SK-N-SH (cell line): ENCODE results near the gene AMDHD1. TPM values are rescaled to one million over a fixed set of nuclear protein-coding genes. Genes with fewer than 3 reads are reported as not detected.

Experiments used
- CTCF ChIA-PET: fragments of 300-600, 350-600 bp; formaldehyde crosslinking; extraction: SDS; loops from one replicate; lab custom pipeline; 2021; lab: Yijun Ruan, JAX
- POLR2A ChIA-PET: fragments of 350-600 bp; sonication (Branson Sonifier 250); formaldehyde crosslinking; extraction: SDS; loops from one replicate; lab custom pipeline; 2020; ENCODE audit warnings: antibody characterized with exemption, inconsistent platforms; lab: Yijun Ruan, JAX
- DNase-seq: peaks from one replicate; pipeline ENCODE4 v3.0.0; 2012
- H2AFZ ChIP-seq: fragments of 200-600 bp; sonication (generic); 2 replicates; pipeline ENCODE4 v1.8.1; 2016; ENCODE audit warnings: antibody characterized with exemption, mild to moderate bottlenecking, low read depth
- H3F3A ChIP-seq: fragments of 200-600 bp; sonication (generic); replicated peaks from 2 replicates; pipeline ENCODE3; 2016; ENCODE audit warnings: antibody characterized with exemption, mild to moderate bottlenecking; ENCODE audit not compliant: insufficient read depth
- H3K27ac ChIP-seq, 2 experiments: fragments of 200-500 bp in 1 of 2; fragments of 200-600 bp in 1 of 2; sonication (Bioruptor generic) in 1 of 2; sonication (generic), shearing (Covaris generic) in 1 of 2; 2 replicates each; pipeline versions ENCODE4 v1.5.1 to v1.6.1; 2014 to 2016; ENCODE audit warnings: low read depth in 2 of 2, inconsistent platforms in 1 of 2, low read length in 1 of 2, mild to moderate bottlenecking in 1 of 2, mixed read lengths in 1 of 2
- H3K27me3 ChIP-seq: fragments of 200-600 bp; sonication (generic), shearing (Covaris generic); 2 replicates; pipeline ENCODE4 v1.6.1; 2016; ENCODE audit warnings: mixed run types; ENCODE audit not compliant: insufficient read depth
- H3K36me3 ChIP-seq, 2 experiments: fragments of 200-500 bp in 1 of 2; fragments of 200-600 bp in 1 of 2; sonication (Bioruptor generic) in 1 of 2; sonication (generic) in 1 of 2; replicated peaks in 1 of 2; 2 replicates each; pipeline versions ENCODE3 to v1.5.1; 2014 to 2016; ENCODE audit warnings: low read length in 1 of 2, mild to moderate bottlenecking in 1 of 2; ENCODE audit not compliant: insufficient read depth in 2 of 2, control insufficient read depth in 1 of 2
- H3K4me1 ChIP-seq, 2 experiments: fragments of 200-500 bp in 1 of 2; fragments of 200-600 bp in 1 of 2; sonication (Bioruptor generic) in 1 of 2; sonication (generic), shearing (Covaris generic) in 1 of 2; 2 replicates each; pipeline versions ENCODE4 v1.5.1 to v1.6.1; 2014 to 2016; ENCODE audit warnings: low read depth in 1 of 2, low read length in 1 of 2, mixed run types in 1 of 2; ENCODE audit not compliant: insufficient read depth in 2 of 2, control insufficient read depth in 1 of 2
- H3K4me2 ChIP-seq: fragments of 200-600 bp; sonication (generic), shearing (Covaris generic); 2 replicates; pipeline ENCODE4 v1.6.1; 2017; ENCODE audit warnings: mixed run types
- H3K4me3 ChIP-seq, 2 experiments: fragments of 200-500 bp in 1 of 2; fragments of 200-600 bp in 1 of 2; sonication (Bioruptor generic) in 1 of 2; sonication (generic), shearing (Covaris generic) in 1 of 2; 2 replicates each; pipeline versions ENCODE4 v1.5.1 to v1.8.1; 2014 to 2016; ENCODE audit warnings: low read depth in 2 of 2, inconsistent platforms in 1 of 2, low read length in 1 of 2, mild to moderate bottlenecking in 1 of 2, mixed read lengths in 1 of 2, moderate library complexity in 1 of 2
- H3K79me2 ChIP-seq: fragments of 200-600 bp; sonication (generic); 2 replicates; pipeline ENCODE4 v1.8.1; 2017; ENCODE audit warnings: mild to moderate bottlenecking; ENCODE audit not compliant: insufficient read depth
- H3K9ac ChIP-seq: fragments of 200-600 bp; sonication (generic); 2 replicates; pipeline ENCODE4 v1.6.1; 2017; ENCODE audit warnings: mixed run types
- H3K9me2 ChIP-seq: fragments of 200-600 bp; sonication (generic); 2 replicates; pipeline ENCODE4 v1.6.1; 2017; ENCODE audit warnings: mixed run types
- H3K9me3 ChIP-seq: fragments of 200-600 bp; sonication (generic); 2 replicates; pipeline ENCODE4 v1.6.1; 2017; ENCODE audit warnings: mixed run types, mild to moderate bottlenecking, moderate library complexity
- H4K20me1 ChIP-seq: fragments of 200-600 bp; sonication (generic); 2 replicates; pipeline ENCODE4 v1.6.1; 2017; ENCODE audit warnings: mild to moderate bottlenecking, mixed run types; ENCODE audit not compliant: insufficient read depth
- CHD2 ChIP-seq: fragments of 150-350 bp; IDR thresholded peaks from 2 replicates; pipeline ENCODE4 v1.6.1; 2018; ENCODE audit warnings: low read length; ENCODE audit not compliant: partially characterized antibody
- ELF1 ChIP-seq: IDR thresholded peaks from 2 replicates; pipeline ENCODE4 v1.4.0; 2012
- EP300 ChIP-seq, 2 experiments: IDR thresholded peaks; 2 replicates each; pipeline versions ENCODE4 v1.4.0 to v1.6.1; 2012; ENCODE audit warnings: borderline replicate concordance in 1 of 2, low read depth in 1 of 2, low read length in 1 of 2
- FOXJ3 ChIP-seq: sonication (generic); formaldehyde crosslinking; IDR thresholded peaks from 2 replicates; pipeline ENCODE4 v1.5.1; 2020; ENCODE audit warnings: mild to moderate bottlenecking, missing genetic modification reagents
- GABPA ChIP-seq: IDR thresholded peaks from 2 replicates; pipeline ENCODE4 v1.4.0; 2012; ENCODE audit warnings: low read depth, mild to moderate bottlenecking
- GATA2 ChIP-seq: sonication (generic); formaldehyde crosslinking; IDR thresholded peaks from 2 replicates; pipeline ENCODE4 v1.5.0; 2020; ENCODE audit warnings: mild to moderate bottlenecking, missing genetic modification reagents
- JUND ChIP-seq: IDR thresholded peaks from 2 replicates; pipeline ENCODE4 v1.4.0; 2012
- MEF2A ChIP-seq: IDR thresholded peaks from 2 replicates; pipeline ENCODE4 v1.4.0; 2012; ENCODE audit warnings: low read depth, borderline replicate concordance
- MXI1 ChIP-seq: IDR thresholded peaks from 2 replicates; pipeline ENCODE4 v1.6.1; 2012; ENCODE audit warnings: mild to moderate bottlenecking, low read depth, low read length, improper control_type of control experiment
- NFIC ChIP-seq: IDR thresholded peaks from 2 replicates; pipeline ENCODE4 v1.4.0; 2012; ENCODE audit warnings: borderline replicate concordance
- PBX3 ChIP-seq: IDR thresholded peaks from 2 replicates; pipeline ENCODE4; 2012
- RAD21 ChIP-seq: IDR thresholded peaks from 2 replicates; pipeline ENCODE4 v1.6.1; 2012; ENCODE audit warnings: mild to moderate bottlenecking, low read length
- SIN3A ChIP-seq: IDR thresholded peaks from 2 replicates; pipeline ENCODE4 v1.6.1; 2012; ENCODE audit warnings: low read depth, mild to moderate bottlenecking, low read length, moderate library complexity, borderline replicate concordance
- SMC3 ChIP-seq: IDR thresholded peaks from 2 replicates; pipeline ENCODE4 v1.6.1; 2012; ENCODE audit warnings: low read depth, low read length, improper control_type of control experiment
- TCF12 ChIP-seq: IDR thresholded peaks from 2 replicates; pipeline ENCODE4 v1.4.0; 2012
- TEAD4 ChIP-seq: IDR thresholded peaks from 2 replicates; pipeline ENCODE4 v1.4.0; 2012; ENCODE audit warnings: mild to moderate bottlenecking, borderline replicate concordance; ENCODE audit not compliant: insufficient read depth
- USF2 ChIP-seq: fragments of 150-350 bp; IDR thresholded peaks from 2 replicates; pipeline ENCODE4 v1.6.1; 2017; ENCODE audit warnings: antibody characterized with exemption, low read length, low read depth, borderline replicate concordance
- ZBTB33 ChIP-seq: IDR thresholded peaks from 2 replicates; pipeline ENCODE4 v1.4.0; 2012; ENCODE audit warnings: low read depth, borderline replicate concordance
- WGBS: methylation state at CpG from one replicate; pipeline ENCODE4 v1.1.6; 2017; ENCODE audit warnings: low lambda C conversion rate; 5-methylcytosine and 5-hydroxymethylcytosine counted together
- polyA plus RNA-seq, 3 experiments: library from polyadenylated mRNA; depleted of rRNA; stranded (reverse); fragments of >200 nt; gene quantifications; 2 replicates each; pipeline ENCODE4 v1.2.3, GENCODE V29; 2012
- TF ChIP-seq, protein P1 (sequence below): IDR thresholded peaks from 2 replicates; pipeline ENCODE4 v1.4.0; 2012; ENCODE audit warnings: low read depth, borderline replicate concordance

Gene AMDHD1
- polyA plus RNA-seq, 1 of the 3 experiments (the other 2 are of a cell fraction) = 0.07 TPM

- H3K36me3 ChIP-seq = no peaks in the 10 kb centered on the region
- H3K4me1 ChIP-seq = no peaks in the 10 kb centered on the region
- CTCF ChIA-PET = interaction anchor here (0.7 to 10.3 kb wide), 4 partner anchors 16 to 45 kb away, joined by 3 to 105 read pairs (median 13); no protein-coding TSS in a partner anchor
- no peak overlapping the region for H3K27ac ChIP-seq
- no peaks in the 10 kb centered on the region for H3K9me3 ChIP-seq
- 41% methylated on average over 5 of the region's 5 CpGs for WGBS
- H2AFZ ChIP-seq = no peak overlapping the region
- H3K4me3 ChIP-seq = no peak overlapping the region
- TF ChIP-seq, protein P1, sequence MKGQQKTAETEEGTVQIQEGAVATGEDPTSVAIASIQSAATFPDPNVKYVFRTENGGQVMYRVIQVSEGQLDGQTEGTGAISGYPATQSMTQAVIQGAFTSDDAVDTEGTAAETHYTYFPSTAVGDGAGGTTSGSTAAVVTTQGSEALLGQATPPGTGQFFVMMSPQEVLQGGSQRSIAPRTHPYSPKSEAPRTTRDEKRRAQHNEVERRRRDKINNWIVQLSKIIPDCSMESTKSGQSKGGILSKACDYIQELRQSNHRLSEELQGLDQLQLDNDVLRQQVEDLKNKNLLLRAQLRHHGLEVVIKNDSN = no peak
- no peak for TF ChIP-seq MXI1
- TF ChIP-seq CHD2 = no peak
- TF ChIP-seq USF2 = no peak
- no peak for TF ChIP-seq FOXJ3 (CRISPR knock-in tag)
- TF ChIP-seq NFIC = no peak
- TF ChIP-seq RAD21 = no peak
- no peak for TF ChIP-seq ZBTB33
- TF ChIP-seq EP300 (IDR thresholded peaks at IDR 0.05; ENCODE audit: borderline replicate concordance in 1 of 2, low read depth in 1 of 2, low read length in 1 of 2) = no peak
- TF ChIP-seq MEF2A = no peak
- no peak for TF ChIP-seq GABPA
- no peak for TF ChIP-seq GATA2
- TF ChIP-seq TEAD4 = no peak
- TF ChIP-seq PBX3 = no peak
- no peak for TF ChIP-seq SIN3A
- TF ChIP-seq SMC3 = no peak
- no peak for TF ChIP-seq JUND
- no peak for TF ChIP-seq TCF12
- no peak for TF ChIP-seq ELF1
- POLR2A ChIA-PET = no interaction called here
- DNase-seq = no peak
- no peak overlapping the region for H3K4me2 ChIP-seq
- H3K79me2 ChIP-seq = no peaks in the 10 kb centered on the region
- no peaks in the 10 kb centered on the region for H4K20me1 ChIP-seq
- no peaks in the 10 kb centered on the region for H3K9me2 ChIP-seq
- H3F3A ChIP-seq = no peaks in the 10 kb centered on the region
- H3K27me3 ChIP-seq = no peaks in the 10 kb centered on the region
- H3K9ac ChIP-seq = no peak overlapping the region
Measured at GRCh38 chr12:95960241-95960640, 17.1 kb downstream of the AMDHD1 start.
